HCT116 (cell line): ENCODE data around the gene NIPAL4. TPM values are rescaled to one million over a fixed set of nuclear protein-coding genes. Genes with fewer than 3 reads are reported as not detected.
A peak's percentile ranks its signal among the peaks of the same experiment; 100 is the strongest.

Source experiments
- ATAC-seq: fragments of 200-7000 bp; cut with Tn5 transposase; 2 replicates; pipeline ENCODE4 v1.9.1; 2020; ENCODE audit warnings: mild to moderate bottlenecking, moderate library complexity
- BruUV-seq: library from RNA; stranded (reverse); fragments of 400-500 nt; replicated peaks from 2 replicates; lab custom pipeline; 2021; lab: Mats Ljungman, UMichigan
- CTCF ChIA-PET: fragments of 300-600 bp; sonication (Branson Sonifier 250); formaldehyde crosslinking; loops from one replicate; lab custom pipeline; 2021; ENCODE audit warnings: antibody characterized with exemption; lab: Charles Lee
- POLR2A ChIA-PET: fragments of 300-600, 350-600 bp; sonication (Branson Sonifier 250); formaldehyde crosslinking; loops from one replicate; lab custom pipeline; 2021; ENCODE audit warnings: antibody characterized with exemption; lab: Charles Lee
- RAD21 ChIA-PET, 2 experiments: fragments of 300-600 bp; sonication (Branson Sonifier 250); formaldehyde crosslinking; loops; one replicate each; lab custom pipeline; 2023; ENCODE audit warnings: low total read pairs in 2 of 2; ENCODE audit not compliant: uncharacterized antibody in 2 of 2, unreplicated experiment in 2 of 2, low non-redundant PET in 1 of 2; lab: Charles Lee
- DNase-seq: peaks from one replicate; pipeline ENCODE4 v3.0.0-alpha.2; 2010; ENCODE audit warnings: low read depth, low spot score
- H2AFZ ChIP-seq: fragments of 200-600 bp; shearing (Covaris generic), sonication (generic); 2 replicates; pipeline ENCODE4 v1.6.1; 2017; ENCODE audit warnings: low read depth, mixed run types, mixed read lengths, antibody characterized with exemption, low read length; ENCODE audit not compliant: poor library complexity, severe bottlenecking
- H3K27ac ChIP-seq: 2 replicates; pipeline ENCODE4 v1.5.1; 2012; ENCODE audit warnings: low read depth, low read length
- H3K27me3 ChIP-seq: fragments of 200-600 bp; sonication (generic); 2 replicates; pipeline ENCODE4 v1.6.1; 2016; ENCODE audit warnings: mixed run types, low read length, mixed read lengths; ENCODE audit not compliant: insufficient read depth
- H3K36me3 ChIP-seq, 2 experiments: fragments of 200-500 bp in 1 of 2; fragments of 200-600 bp in 1 of 2; sonication (Bioruptor generic) in 1 of 2; sonication (generic) in 1 of 2; 2 replicates each; pipeline versions ENCODE4 v1.5.1 to v1.6.1; 2014 to 2016; ENCODE audit warnings: low read length in 2 of 2, inconsistent platforms in 1 of 2, mixed read lengths in 1 of 2, mixed run types in 1 of 2; ENCODE audit not compliant: insufficient read depth in 2 of 2, control insufficient read depth in 1 of 2
- H3K4me1 ChIP-seq, 2 experiments: fragments of 200-600 bp in 1 of 2; sonication (generic) in 1 of 2; 2 replicates each; pipeline versions ENCODE4 v1.5.1 to v1.6.1; 2012 to 2017; ENCODE audit warnings: low read length in 2 of 2, inconsistent platforms in 1 of 2, mild to moderate bottlenecking in 1 of 2, mixed read lengths in 1 of 2, mixed run types in 1 of 2, moderate library complexity in 1 of 2; ENCODE audit not compliant: insufficient read depth in 2 of 2, control insufficient read depth in 1 of 2
- H3K4me2 ChIP-seq: fragments of 200-600 bp; sonication (generic); 2 replicates; pipeline ENCODE4 v1.6.1; 2017; ENCODE audit warnings: mixed run types, low read length, mixed read lengths
- H3K4me3 ChIP-seq, 2 experiments: fragments of 200-600 bp in 1 of 2; sonication (generic) in 1 of 2; replicated peaks in 1 of 2; 2 replicates each; pipeline ENCODE4 v1.5.1; 2011 to 2016; ENCODE audit warnings: low read length in 2 of 2, control low read depth in 1 of 2, low read depth in 1 of 2, mild to moderate bottlenecking in 1 of 2, mixed read lengths in 1 of 2, mixed run types in 1 of 2
- H3K79me2 ChIP-seq: fragments of 200-600 bp; sonication (generic); 2 replicates; pipeline ENCODE4 v1.6.1; 2017; ENCODE audit warnings: mild to moderate bottlenecking, mixed run types, low read length, moderate library complexity, mixed read lengths; ENCODE audit not compliant: insufficient read depth
- H3K9ac ChIP-seq: fragments of 200-600 bp; sonication (generic); 2 replicates; pipeline ENCODE4 v1.6.1; 2016; ENCODE audit warnings: low read length, mixed read lengths
- H3K9me2 ChIP-seq: fragments of 200-600 bp; sonication (generic), shearing (Covaris generic); 2 replicates; pipeline ENCODE4 v1.6.1; 2017; ENCODE audit warnings: mixed run types, mild to moderate bottlenecking, moderate library complexity; ENCODE audit not compliant: insufficient read depth
- H3K9me3 ChIP-seq, 2 experiments: fragments of 200-500 bp in 1 of 2; fragments of 200-600 bp in 1 of 2; sonication (Bioruptor generic) in 1 of 2; sonication (generic) in 1 of 2; 2 replicates each; pipeline ENCODE4 v1.6.1; 2014 to 2017; ENCODE audit warnings: low read length in 2 of 2, mixed read lengths in 2 of 2, inconsistent platforms in 1 of 2, low read depth in 1 of 2, mild to moderate bottlenecking in 1 of 2, mixed run types in 1 of 2, moderate library complexity in 1 of 2; ENCODE audit not compliant: control insufficient read depth in 1 of 2, insufficient read depth in 1 of 2
- H4K20me1 ChIP-seq: fragments of 200-600 bp; sonication (generic), shearing (Covaris generic); 2 replicates; pipeline ENCODE4 v1.6.1; 2017; ENCODE audit warnings: mixed run types, mild to moderate bottlenecking, moderate library complexity; ENCODE audit not compliant: insufficient read depth
- CEBPB ChIP-seq: IDR thresholded peaks from 2 replicates; pipeline ENCODE4 v1.6.1; 2012; ENCODE audit warnings: low read depth
- CTCF ChIP-seq, 3 experiments: fragments of 200-600 bp in 1 of 3; sonication (generic) in 1 of 3; IDR thresholded peaks in 2 of 3; conservative IDR thresholded peaks in 1 of 3; 2 replicates each; pipeline ENCODE4 v1.5.1; 2012 to 2017; ENCODE audit warnings: low read depth in 2 of 3, low read length in 2 of 3, antibody characterized with exemption in 1 of 3, borderline replicate concordance in 1 of 3, control low read depth in 1 of 3, mild to moderate bottlenecking in 1 of 3, mixed read lengths in 1 of 3, mixed run types in 1 of 3, moderate library complexity in 1 of 3; ENCODE audit not compliant: insufficient read depth in 1 of 3
- EGR1 ChIP-seq: IDR thresholded peaks from 2 replicates; pipeline ENCODE4 v1.6.1; 2012; ENCODE audit warnings: low read depth
- ELF1 ChIP-seq: IDR thresholded peaks from 2 replicates; pipeline ENCODE4 v1.6.1; 2012; ENCODE audit warnings: low read depth, borderline replicate concordance
- EZH2 ChIP-seq: fragments of 200-600 bp; sonication (generic); IDR thresholded peaks from 2 replicates; pipeline ENCODE4 v1.6.1; 2017; ENCODE audit warnings: antibody characterized with exemption, mixed run types
- MAX ChIP-seq: IDR thresholded peaks from 2 replicates; pipeline ENCODE4 v1.6.1; 2012
- POLR2AphosphoS5 ChIP-seq: IDR thresholded peaks from 2 replicates; pipeline ENCODE4 v1.6.1; 2011; ENCODE audit warnings: mild to moderate bottlenecking, low read depth, low read length, moderate library complexity
- RAD21 ChIP-seq: IDR thresholded peaks from 2 replicates; pipeline ENCODE4 v1.6.1; 2012; ENCODE audit warnings: low read depth, mild to moderate bottlenecking
- SIN3A ChIP-seq: IDR thresholded peaks from 2 replicates; pipeline ENCODE4 v1.6.1; 2012; ENCODE audit warnings: low read depth
- SP1 ChIP-seq: IDR thresholded peaks from 2 replicates; pipeline ENCODE4 v1.6.1; 2012; ENCODE audit warnings: low read depth
- SRF ChIP-seq: IDR thresholded peaks from 2 replicates; pipeline ENCODE4 v1.6.1; 2012; ENCODE audit warnings: low read depth
- ZFX ChIP-seq: fragments of 450-650 bp; IDR thresholded peaks from 2 replicates; pipeline ENCODE4 v1.6.1; 2017
- ZNF274 ChIP-seq: fragments of 200-500 bp; sonication (Bioruptor generic); IDR thresholded peaks from 2 replicates; pipeline ENCODE4 v1.6.1; 2014; ENCODE audit warnings: mild to moderate bottlenecking, low read depth, low read length, inconsistent platforms
- intact Hi-C: fragments of 100-400 bp; cut with micrococcal nuclease; formaldehyde crosslinking; loops from 2 replicates; pipeline ENCODE4 v1.10.0; 2022
- total RNA-seq: library from RNA; stranded (reverse); gene quantifications from one replicate; pipeline ENCODE4 v1.2.1, GENCODE V29; 2021; ENCODE audit not compliant: unreplicated experiment
- TF ChIP-seq, protein P1 (sequence below): IDR thresholded peaks from 2 replicates; pipeline ENCODE4 v1.6.1; 2012; ENCODE audit warnings: low read depth

The NIPAL4 gene
- total RNA-seq, 1 experiment from 2014 or later = 0.12 TPM

DNA sequence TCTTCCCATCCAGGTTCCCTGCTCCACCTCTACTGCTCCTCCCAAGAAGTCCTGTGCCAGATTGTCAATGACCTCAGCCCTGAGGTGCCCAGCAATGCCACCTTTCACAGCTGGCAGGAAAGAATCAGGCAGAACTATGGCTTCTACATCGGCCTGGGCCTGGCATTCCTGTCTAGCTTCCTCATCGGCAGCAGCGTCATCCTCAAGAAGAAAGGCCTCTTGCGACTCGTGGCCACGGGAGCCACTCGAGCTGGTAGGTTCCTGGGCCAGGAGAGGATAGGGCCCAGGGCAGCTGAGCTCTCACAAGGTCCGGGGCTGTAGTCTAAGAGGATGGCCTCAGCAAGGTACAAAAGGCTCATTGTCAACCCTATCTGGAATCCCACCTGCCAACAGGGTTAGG is 3.1 kb downstream of the NIPAL4 start:
- TF ChIP-seq SIN3A (no peak), SP1 (no peak), SRF (no peak), ZFX (no peak), EZH2 (no peak), EGR1 (no peak), MAX (no peak), RAD21 (no peak), ELF1 (no peak), POLR2AphosphoS5 (no peak), CTCF (IDR thresholded peaks at IDR 0.05 in 2 of 3, conservative IDR thresholded peaks at IDR 0.05 in 1 of 3; ENCODE audit: borderline replicate concordance in 1 of 3, insufficient read depth in 1 of 3, low read depth in 2 of 3, low read length in 2 of 3) (no peak), ZNF274 (no peak), CEBPB (no peak)
- TF ChIP-seq, protein P1, sequence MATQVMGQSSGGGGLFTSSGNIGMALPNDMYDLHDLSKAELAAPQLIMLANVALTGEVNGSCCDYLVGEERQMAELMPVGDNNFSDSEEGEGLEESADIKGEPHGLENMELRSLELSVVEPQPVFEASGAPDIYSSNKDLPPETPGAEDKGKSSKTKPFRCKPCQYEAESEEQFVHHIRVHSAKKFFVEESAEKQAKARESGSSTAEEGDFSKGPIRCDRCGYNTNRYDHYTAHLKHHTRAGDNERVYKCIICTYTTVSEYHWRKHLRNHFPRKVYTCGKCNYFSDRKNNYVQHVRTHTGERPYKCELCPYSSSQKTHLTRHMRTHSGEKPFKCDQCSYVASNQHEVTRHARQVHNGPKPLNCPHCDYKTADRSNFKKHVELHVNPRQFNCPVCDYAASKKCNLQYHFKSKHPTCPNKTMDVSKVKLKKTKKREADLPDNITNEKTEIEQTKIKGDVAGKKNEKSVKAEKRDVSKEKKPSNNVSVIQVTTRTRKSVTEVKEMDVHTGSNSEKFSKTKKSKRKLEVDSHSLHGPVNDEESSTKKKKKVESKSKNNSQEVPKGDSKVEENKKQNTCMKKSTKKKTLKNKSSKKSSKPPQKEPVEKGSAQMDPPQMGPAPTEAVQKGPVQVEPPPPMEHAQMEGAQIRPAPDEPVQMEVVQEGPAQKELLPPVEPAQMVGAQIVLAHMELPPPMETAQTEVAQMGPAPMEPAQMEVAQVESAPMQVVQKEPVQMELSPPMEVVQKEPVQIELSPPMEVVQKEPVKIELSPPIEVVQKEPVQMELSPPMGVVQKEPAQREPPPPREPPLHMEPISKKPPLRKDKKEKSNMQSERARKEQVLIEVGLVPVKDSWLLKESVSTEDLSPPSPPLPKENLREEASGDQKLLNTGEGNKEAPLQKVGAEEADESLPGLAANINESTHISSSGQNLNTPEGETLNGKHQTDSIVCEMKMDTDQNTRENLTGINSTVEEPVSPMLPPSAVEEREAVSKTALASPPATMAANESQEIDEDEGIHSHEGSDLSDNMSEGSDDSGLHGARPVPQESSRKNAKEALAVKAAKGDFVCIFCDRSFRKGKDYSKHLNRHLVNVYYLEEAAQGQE = no peak
- H3K9ac ChIP-seq = no peak overlapping the region
- H3K79me2 ChIP-seq = no peaks in the 10 kb centered on the region
- no peak overlapping the region for H3K4me3 ChIP-seq
- ChIA-PET POLR2A (no interaction called here), CTCF (interaction anchor here (0.7 to 1.8 kb wide), 2 partner anchors 9 to 31 kb away, joined by 3 to 4 read pairs; no protein-coding TSS in a partner anchor), RAD21 (interaction anchor here in 1 of 2 experiments (1.4 kb wide), 1 partner anchor 31 kb away, joined by 3 read pairs; no protein-coding TSS in a partner anchor)
- no peaks in the 10 kb centered on the region for H3K36me3 ChIP-seq
- ATAC-seq (peak; percentile 7; the same call in 1 of the 2 replicates), DNase-seq (no peak)
- no peaks in the 10 kb centered on the region for H4K20me1 ChIP-seq
- H3K9me3 ChIP-seq = no peaks in the 10 kb centered on the region
- no peak overlapping the region for H3K27ac ChIP-seq
- no TSS peak for BruUV-seq
- peak overlapping the region; percentile 69 for H3K4me2 ChIP-seq
- peaks cover 24 to 41% of the 10 kb centered on the region in 2 experiments for H3K4me1 ChIP-seq
- no peaks in the 10 kb centered on the region for H3K9me2 ChIP-seq
- no peaks in the 10 kb centered on the region for H3K27me3 ChIP-seq
- intact Hi-C loops = no loop called here
- H2AFZ ChIP-seq = no peak overlapping the region
